Measurements from ENCODE around the gene SLC19A1. TPM values are rescaled to one million over a fixed set of nuclear protein-coding genes. Genes with fewer than 3 reads are reported as not detected.

Gene SLC19A1
- total RNA-seq, 2 donors from 2014 or later = 18.2 to 18.9 TPM

GRCh38 chr21:45490049-45490731 is 52.0 kb downstream of the SLC19A1 start:
- ATAC-seq (no peak), DNase-seq (no peak)
- intact Hi-C loops (cut with DNase I, micrococcal nuclease) = no loop called here

GRCh38 chr21:45489722-45489982 is 52.6 kb downstream of the SLC19A1 start:
- ATAC-seq (no peak), DNase-seq (no peak)
- intact Hi-C loops (cut with DNase I, micrococcal nuclease) = no loop called here

- intact Hi-C loops (cut with DNase I, micrococcal nuclease) = no loop called here
- ATAC-seq = no peak
- no peak for DNase-seq
Measured at GRCh38 chr21:45488931-45489721, 53.1 kb downstream of the SLC19A1 start.

GRCh38 chr21:45487891-45488600 is 54.2 kb downstream of the SLC19A1 start:
- ATAC-seq = no peak
- DNase-seq = no peak

GRCh38 chr21:45487161-45487806 is 55.0 kb downstream of the SLC19A1 start:
- DNase-seq (no peak), ATAC-seq (no peak)
- intact Hi-C loops (cut with DNase I, micrococcal nuclease) = no loop called here

More at GRCh38 chr21:45487891-45488600, 54.2 kb downstream of the SLC19A1 start:
- intact Hi-C loops (cut with DNase I, micrococcal nuclease) = no loop called here

GRCh38 chr21:45486443-45487160 is 55.6 kb downstream of the SLC19A1 start:
- DNase-seq (no peak), ATAC-seq (no peak)
- intact Hi-C loops (cut with DNase I, micrococcal nuclease) = no loop called here

- no peak for DNase-seq
- ATAC-seq = no peak
- intact Hi-C loops (cut with DNase I, micrococcal nuclease) = no loop called here
Measured at GRCh38 chr21:45485686-45486442, 56.4 kb downstream of the SLC19A1 start.

GRCh38 chr21:45484318-45484717 is 57.9 kb downstream of the SLC19A1 start:
- no peak for ATAC-seq
- intact Hi-C loops (cut with DNase I, micrococcal nuclease) = no loop called here
- DNase-seq = no peak

GRCh38 chr21:45482899-45483821 is 59.1 kb downstream of the SLC19A1 start:
- ATAC-seq (peak; percentile 32), DNase-seq (peak in 1 of 2 donors; percentile 44)
- intact Hi-C loops (cut with DNase I, micrococcal nuclease) = no loop called here

- DNase-seq (no peak), ATAC-seq (no peak)
- intact Hi-C loops (cut with DNase I, micrococcal nuclease) = no loop called here
Measured at GRCh38 chr21:45481977-45482898, 60.0 kb downstream of the SLC19A1 start.

- ATAC-seq (no peak), DNase-seq (no peak)
- intact Hi-C loops (cut with DNase I, micrococcal nuclease) = no loop called here
Measured at GRCh38 chr21:45481566-45481965, 60.7 kb downstream of the SLC19A1 start.

GRCh38 chr21:45480701-45481500 is 61.3 kb downstream of the SLC19A1 start:
- ATAC-seq = no peak
- DNase-seq = no peak
- intact Hi-C loops (cut with DNase I, micrococcal nuclease) = no loop called here

- no peak for ATAC-seq
- DNase-seq = no peak
- intact Hi-C loops (cut with DNase I, micrococcal nuclease) = loop anchor here in 1 of 2 donors (5.0 to 10.0 kb wide), 2 partner anchors 117 to 345 kb away; no protein-coding TSS in a partner anchor
Measured at GRCh38 chr21:45479691-45480675, 62.3 kb downstream of the SLC19A1 start.

Data from left colon (tissue), 2 donors.